ENCODE results near the gene USP5. TPM values are rescaled to one million over a fixed set of nuclear protein-coding genes. Genes with fewer than 3 reads are reported as not detected.

USP5 gene
- polyA plus RNA-seq, 12 donors, result 46.8 to 77.4 (median 59.6) TPM; not detected in 1

DNA sequence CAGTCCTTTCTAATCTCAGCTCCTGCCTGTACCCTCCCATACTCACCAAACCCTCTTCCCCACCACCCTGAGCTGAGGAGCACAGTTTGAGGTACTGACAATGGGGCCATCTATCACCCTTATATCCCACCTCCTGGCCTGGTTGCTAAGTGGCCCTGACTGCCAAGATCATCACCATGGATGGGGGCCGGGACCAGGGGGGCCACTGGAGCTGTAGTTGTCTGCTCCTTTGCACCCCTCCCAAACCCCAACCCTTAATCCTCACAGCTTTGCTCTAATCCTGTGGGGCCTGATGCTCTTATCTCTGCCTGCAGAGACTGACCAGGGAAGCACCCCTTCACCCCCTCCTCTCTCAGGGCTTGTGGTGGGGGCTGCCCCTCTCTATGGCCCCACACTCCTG, 11.6 kb upstream of the USP5 start:
- DNase-seq, result no peak

DNA sequence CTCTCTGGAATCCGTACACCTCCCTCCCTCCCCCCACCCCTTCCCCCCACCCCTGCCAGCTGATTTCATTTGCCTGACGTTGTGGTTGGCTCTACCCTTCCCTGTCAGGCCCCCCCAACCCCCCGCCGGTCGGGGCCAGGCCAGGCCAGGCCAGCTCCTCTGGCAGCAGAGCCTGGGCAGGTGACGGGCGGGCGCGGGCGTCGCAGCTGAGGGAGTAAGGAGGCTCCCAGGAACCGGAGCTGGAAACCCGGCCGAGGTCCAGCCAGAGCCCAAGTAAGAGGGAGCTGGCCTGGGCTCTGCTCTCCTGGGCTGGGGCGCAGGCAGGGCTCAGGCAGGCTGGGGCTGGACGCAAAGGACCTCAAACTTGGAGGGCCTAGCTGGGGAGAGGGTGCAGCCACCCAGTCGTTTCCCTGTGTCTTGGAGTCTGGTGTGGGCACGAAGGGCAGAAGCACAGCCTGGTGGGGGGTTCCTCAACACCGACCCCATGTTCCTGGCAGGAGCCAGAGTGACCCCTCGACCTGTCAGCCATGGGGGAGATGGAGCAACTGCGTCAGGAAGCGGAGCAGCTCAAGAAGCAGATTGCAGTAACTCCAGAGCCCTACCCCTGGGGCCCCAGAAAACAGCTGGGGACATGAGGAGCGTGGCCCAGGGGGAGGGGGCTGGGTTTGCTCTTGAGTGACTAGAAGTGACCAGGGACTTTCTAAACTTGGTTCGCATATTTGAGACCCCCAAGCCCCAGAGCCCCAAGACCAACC, 11.0 kb upstream of the USP5 start, which contains the start of gene GNB3:
GNB3 (plus strand) TSS at position 165 of the 755 bp plus-strand sequence; CDS start at position 528, 363 bp downstream.
- DNase-seq, result no peak

DNA sequence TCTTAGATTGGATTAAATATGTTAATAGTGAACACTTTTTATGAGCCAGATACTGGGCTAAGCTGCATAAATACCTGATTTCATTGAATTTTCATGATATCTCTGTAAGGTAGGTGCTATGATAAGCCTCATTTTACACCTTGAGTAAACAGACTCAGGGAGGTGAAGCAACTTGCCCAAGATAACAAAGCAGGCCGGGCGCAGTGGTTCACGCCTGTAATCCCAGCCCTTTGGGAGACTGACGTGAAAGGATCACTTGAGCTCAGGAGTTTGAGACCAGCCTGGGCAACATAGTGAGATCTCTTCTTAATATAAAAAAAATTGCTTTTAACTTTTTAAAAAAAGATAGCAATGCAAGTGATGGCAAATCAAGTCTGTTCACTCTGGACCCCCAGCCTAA, 9.9 kb upstream of the USP5 start:
- no peak for DNase-seq

DNA sequence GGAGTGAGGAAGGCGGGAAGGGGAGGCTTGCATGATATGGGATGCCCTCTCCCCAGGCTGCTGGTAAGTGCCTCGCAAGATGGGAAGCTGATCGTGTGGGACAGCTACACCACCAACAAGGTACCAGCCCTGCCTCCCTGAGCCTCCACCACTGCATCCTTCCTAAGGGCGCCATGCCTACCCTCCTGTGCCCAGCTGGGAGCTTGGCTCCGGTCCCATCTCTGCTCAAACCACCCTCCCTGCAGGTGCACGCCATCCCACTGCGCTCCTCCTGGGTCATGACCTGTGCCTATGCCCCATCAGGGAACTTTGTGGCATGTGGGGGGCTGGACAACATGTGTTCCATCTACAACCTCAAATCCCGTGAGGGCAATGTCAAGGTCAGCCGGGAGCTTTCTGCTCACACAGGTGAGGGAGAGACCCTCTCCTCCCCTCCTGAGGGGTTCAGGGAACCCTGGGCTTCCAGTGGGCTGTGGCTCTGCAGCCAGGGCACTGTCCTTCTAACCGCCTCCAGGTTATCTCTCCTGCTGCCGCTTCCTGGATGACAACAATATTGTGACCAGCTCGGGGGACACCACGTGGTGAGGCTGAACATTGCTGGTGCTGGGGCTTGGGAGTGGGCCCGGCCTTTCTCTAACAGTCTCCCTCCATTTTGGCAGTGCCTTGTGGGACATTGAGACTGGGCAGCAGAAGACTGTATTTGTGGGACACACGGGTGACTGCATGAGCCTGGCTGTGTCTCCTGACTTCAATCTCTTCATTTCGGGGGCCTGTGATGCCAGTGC, 8.6 kb upstream of the USP5 start:
- DNase-seq, result no peak

DNA sequence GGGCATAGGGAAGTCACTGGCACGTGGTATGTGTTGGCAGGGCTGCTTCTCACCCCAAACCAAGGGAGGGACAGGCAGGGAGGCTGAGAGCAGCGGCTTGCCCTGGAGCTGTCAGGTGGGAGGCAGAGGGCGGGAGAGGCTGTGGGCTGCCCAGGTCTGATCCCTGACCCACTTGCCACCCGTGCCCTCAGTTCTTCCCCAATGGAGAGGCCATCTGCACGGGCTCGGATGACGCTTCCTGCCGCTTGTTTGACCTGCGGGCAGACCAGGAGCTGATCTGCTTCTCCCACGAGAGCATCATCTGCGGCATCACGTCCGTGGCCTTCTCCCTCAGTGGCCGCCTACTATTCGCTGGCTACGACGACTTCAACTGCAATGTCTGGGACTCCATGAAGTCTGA, 6.6 kb upstream of the USP5 start:
- no peak for DNase-seq

DNA sequence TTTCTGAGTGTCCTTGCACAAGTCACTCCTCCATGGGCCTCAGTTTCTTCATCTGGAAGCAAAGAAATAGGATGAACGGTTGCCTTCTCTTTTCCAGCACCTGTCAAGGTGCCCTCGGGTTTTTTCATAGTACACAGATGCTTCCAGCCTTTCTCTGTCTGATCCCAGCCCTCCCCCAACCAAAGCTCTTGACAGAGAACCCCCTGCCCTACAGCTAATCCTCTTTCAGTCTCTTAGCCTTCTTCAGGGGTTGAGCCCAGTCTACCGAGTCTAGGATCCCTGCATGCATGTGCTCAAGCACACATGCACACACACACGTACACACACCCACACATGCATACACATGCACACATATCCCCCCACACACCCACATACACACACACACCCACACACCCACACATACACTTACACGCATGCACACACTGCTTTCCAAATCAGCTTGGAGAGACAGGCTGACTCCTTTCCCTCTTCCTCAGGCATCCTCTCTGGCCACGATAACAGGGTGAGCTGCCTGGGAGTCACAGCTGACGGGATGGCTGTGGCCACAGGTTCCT, 5.6 kb upstream of the USP5 start:
- no peak for DNase-seq

DNA sequence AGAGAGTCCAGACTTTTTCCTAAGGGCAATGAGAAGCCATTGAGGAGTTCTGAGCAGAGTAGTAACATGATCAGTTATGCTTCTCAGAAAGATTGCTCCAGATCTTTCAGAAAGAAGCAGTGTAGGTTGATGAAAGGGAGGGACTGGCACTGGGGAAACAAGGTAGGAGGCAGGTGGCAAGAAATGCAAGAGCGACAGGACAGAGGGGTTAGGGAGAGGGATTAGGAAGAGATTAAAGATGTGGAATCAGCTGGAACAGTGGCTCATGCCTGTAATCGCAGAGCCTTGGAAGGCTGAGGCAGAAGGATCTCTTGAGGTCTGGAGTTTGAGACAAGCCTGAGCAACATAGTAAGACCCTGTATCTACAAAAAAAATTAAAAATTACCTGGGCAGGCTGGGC, 4.3 kb upstream of the USP5 start:
- DNase-seq, result no peak

DNA sequence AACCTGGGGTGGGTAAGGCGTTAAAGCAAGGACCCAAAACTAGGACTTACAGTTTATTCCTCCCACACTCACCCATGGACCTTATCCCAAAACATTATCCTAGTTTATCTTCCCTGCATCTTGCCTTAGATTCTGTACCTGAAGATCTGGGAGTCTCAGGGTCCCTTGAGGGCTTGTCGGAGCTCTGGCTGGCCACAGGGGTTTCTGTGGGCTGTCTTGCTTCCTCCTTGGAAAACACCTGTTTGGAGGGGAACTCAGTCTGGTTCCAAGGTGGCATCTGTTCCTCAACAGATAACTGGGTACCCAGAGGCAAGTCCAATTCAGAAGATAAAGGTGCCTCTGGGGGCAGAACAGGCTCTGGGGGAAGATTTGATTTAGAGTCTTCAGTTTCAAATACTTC, 2.5 kb upstream of the USP5 start:
- no peak for DNase-seq

DNA sequence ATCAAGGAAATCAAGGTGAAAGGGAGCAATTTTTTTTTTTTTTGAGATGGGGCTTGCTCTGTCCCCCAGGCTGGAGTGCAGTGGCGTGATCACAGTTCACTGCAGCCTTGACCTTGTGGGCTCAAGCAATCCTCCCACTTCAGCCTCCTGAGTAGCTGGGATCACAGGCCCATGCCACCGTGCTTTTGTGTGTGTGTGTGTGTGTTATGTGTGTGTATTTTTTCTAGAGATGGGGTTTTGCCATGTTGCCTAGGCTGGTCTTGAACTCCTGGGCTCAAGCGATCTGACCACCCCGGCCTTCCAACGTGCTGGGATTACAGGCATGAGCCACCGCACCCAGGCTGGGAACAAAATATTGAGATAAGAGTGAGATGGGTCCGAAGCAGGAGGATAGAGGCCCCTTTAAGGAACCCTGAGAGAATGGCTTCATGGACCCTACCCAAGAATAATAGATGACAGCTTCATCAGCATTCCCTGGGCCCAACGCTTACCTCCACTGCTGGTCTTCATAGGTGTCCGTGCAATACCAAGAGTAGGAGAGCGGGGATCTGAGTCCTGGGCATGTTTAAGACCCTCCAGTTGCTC, 1.9 kb upstream of the USP5 start:
- no peak for DNase-seq

DNA sequence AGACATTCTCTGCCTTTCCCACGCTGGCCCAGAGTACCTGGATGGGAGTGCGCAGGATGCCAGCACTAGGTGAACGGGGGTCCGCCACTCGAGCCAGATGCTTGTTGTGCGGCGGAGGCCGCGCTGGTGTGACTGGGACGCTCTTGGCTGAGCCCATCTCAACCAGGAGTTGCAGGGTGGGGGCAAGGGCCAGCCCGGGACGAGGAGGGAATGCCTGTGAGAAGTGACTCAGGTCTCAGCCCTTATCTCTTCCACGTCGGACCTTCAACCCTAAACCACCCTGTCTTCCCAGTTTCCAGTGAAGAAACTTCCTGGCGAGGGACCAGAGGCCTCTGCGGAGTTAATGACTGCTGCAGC, 1.2 kb upstream of the USP5 start:
- no peak for DNase-seq

DNA sequence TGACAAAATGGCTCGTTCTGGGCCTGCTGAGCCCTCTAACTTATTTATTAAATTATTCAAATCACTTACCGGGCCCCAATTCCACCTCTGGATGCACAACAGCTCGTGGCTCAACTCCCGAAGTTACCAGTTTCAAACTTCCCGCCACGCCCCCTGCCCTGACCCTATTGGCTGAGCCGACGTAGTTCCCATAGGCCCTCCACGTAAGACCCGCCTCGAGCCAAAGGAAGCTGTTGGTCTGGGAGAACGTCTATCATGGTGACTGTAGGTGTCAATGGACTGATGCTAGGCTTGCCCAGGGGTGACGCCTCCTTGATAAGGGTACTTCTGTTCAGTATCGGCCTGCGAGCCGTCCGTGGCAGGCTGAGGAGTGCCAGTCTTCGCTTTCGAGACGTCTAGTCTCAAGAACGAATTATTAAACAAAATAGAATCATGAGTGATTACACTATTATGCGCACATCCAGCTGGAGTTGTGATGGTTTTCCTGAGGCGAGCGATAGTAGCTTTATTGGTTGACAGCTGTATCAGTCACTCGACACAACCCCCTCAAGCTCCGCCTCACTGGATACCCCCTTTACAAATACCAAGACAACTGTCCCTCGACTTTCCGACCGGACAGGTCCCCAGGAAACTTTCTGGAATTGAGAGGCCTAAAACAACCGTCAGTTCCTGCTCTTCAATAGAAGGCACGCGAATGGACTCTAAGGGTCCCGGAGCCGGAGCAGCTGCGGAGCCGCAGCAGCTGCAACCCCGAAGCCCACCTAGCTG, 613 bp upstream of the USP5 start, which contains the start of gene CDCA3:
CDCA3 (minus strand) TSS at position 134 of the 768 bp plus-strand sequence. CDS start 334 bp downstream, outside the sequence.
- peak; percentile 95 for DNase-seq

DNA sequence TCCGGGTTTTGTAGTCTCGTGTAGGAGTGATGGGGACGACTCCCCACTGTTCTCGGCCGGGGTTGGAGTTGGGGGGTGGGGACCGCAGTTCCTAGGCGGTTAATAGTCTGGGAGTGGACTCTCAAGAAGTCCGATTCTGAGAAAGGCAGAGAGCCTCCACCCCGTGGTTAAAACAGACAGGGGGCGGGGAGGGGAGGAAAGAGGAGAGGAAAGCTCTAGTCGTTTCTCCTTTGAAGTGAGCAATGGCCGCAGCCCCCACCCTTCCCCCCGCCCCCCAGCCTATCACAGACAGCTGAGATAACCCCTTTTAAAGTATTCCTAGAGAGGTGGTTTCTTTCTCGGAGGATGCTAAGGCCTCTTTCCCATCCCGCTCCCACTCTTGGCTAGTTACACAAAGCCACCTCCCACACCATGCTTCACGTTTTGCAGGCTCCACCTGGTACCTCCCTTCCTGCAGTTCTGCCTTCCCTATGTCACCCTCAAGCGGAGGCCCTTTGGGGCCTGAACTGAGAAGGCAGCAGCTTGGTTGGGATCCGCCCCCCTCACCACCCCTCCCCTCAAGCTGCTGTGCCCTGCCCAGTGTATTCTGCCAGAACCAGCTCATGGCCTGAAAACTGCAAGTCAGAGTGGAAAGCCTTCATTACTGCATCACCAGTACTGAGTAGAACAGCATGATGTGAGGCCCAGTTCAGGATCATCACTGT, 853 bp downstream of the USP5 start:
- no peak for DNase-seq

DNA sequence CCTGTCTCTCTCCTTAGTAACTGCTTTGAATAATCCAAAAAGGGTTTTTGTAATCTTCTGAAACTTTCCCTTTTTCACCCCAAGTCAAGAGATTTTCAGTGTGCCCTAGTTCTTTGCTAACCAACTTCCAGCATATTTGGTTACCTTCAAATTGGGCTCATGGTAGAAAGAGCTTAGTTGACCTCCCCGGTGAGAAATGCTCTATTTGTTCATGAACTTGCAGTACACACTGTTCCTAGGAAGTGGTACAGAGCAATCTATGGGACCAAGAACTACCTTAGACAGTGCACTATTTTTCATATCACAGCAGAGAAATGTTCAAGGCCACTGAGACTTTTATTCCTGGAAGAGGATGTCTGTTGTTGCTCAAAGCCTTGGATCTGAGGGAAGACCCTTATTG, 1.7 kb downstream of the USP5 start:
- no peak for DNase-seq

DNA sequence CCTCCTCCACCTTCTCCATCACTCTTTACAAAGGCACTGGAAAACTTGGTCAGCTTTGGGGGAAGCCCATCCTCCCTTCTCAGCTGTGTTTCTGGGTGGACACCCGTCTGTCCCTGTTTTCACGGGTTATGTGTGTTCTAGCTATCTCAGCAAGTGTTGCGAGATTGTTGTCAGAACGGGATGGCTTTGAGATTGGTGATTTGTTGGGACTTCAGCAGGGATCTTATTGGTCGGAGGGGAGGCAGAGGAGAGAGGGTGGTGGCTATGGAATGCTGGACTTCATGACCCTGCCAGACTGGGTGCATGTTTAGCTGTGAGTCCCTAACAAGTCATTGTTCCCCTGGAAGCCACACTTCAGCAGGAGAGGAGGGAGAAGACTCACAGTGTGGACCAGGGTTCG, 2.1 kb downstream of the USP5 start:
- no peak for DNase-seq

DNA sequence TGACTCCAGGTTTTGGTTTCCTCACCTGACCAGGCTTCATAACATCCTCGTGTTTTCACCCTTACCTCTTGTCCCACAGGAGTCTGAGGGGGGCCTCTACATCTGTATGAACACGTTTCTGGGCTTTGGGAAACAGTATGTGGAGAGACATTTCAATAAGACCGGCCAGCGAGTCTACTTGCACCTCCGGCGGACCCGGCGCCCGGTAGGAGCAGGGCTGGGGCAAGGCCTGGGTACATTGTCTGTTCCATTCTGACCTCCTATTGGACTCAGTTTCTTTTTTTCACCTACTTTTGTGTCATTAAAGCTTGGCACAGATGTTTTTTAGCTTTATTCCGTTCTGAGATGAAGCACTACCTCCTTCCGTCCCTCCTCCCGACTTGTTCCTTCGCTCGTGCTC, 3.4 kb downstream of the USP5 start:
- no peak for DNase-seq

DNA sequence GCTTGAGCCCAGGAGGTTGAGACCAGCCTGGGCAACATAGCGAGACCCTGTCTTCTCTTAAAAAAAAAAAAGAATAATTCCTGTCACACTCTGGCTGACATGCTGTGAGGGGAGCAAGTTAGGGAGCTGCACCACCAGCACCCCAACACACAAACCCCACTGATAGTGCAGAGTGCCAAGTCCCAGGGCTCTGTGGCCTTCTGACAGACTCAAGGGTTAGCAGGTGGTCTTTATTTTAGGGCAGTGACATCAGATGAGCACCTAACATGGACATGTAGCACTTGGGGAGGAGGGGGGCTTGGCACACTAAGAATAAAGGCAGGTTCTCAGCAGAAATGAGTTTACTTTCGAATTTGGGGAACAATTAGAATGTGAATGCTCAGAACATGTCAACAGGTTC, 6.8 kb downstream of the USP5 start:
- DNase-seq, result no peak

DNA sequence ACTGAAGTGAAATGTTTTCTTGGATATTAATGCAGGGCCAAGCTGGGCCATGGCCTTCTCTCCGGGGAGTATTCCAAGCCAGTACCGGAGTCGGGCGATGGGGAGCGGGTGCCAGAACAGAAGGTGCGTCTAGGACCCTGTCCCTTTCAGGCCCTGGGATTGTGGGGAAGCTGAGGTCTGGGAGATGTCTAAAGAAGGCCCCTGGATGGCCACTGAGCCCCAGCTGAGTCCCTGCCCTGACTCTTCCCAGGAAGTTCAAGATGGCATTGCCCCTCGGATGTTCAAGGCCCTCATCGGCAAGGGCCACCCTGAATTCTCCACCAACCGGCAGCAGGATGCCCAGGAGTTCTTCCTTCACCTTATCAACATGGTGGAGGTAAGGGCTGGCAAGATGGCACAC, 8.2 kb downstream of the USP5 start:
- no peak for DNase-seq

DNA sequence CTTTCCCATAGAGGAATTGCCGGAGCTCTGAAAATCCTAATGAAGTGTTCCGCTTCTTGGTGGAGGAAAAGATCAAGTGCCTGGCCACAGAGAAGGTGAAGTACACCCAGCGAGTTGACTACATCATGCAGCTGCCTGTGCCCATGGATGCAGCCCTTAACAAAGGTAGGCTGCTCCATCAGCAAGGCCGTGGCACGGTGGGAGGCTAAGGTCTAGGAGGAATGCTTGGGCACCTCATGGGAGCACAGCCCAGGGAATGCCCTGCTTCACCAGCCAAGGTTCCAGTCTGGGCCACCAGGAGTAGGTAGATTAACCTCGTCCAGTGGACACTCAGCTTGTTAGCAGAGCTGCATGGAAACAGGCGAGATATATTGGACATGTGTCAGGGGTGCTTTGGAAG, 9.0 kb downstream of the USP5 start:
- DNase-seq, result no peak

DNA sequence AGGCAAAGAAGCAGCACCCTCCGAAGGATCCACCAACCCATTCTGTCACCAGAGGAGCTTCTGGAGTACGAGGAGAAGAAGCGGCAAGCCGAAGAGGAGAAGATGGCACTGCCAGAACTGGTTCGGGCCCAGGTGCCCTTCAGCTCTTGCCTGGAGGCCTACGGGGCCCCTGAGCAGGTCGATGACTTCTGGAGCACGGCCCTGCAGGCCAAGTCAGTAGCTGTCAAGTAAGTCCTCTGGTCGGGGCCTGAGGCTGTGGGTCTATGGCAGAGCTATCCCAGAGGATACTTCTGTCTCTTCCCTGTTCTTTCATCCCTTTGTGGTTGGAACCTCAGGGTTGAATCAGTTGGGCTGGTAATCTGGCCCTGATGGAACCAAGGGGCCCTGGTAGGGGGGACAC, 9.4 kb downstream of the USP5 start:
- no peak for DNase-seq

DNA sequence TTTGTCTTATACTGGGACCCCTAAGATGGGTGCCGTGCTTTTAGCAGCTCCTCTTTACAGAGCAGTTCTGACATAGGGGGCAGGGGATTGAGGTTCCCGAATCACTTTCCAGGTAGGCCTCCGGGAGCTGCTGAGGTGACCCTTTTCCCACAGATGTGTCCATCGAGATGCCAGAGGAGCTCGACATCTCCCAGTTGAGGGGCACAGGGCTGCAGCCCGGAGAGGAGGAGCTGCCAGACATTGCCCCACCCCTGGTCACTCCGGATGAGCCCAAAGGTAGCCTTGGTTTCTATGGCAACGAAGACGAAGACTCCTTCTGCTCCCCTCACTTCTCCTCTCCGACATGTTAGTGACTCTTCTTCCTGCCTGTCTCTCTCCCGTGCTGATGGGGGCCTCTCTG, 11.1 kb downstream of the USP5 start:
- no peak for DNase-seq
